Inflammatory macrophage (primary cell): ENCODE measurements around the gene ALG9.

ENCODE experiments used
- DNase-seq, 2 donors: peaks; one replicate each; pipeline ENCODE4 v3.0.0-alpha.2; 2020 to 2022

ALG9 gene

DNA sequence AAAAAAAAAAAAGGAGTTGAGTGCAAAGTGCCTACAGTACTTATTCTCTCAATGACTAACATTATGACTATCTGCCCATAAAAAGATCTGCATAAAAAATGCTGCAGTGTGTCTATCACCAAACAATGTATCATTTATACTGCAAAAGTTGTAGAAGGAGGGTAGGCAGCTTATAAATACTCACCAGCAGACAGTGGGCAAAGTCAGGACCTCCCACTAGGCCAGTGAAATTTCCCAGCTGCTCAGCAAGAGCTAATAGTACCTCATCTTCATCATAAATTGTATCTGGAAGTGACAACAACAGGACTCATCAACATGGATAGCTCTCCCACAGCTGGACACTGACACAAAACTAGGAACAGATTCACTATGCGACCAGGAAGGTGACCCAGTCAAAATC is 106.8 kb downstream of the ALG9 start:
- DNase-seq: no peak

DNA sequence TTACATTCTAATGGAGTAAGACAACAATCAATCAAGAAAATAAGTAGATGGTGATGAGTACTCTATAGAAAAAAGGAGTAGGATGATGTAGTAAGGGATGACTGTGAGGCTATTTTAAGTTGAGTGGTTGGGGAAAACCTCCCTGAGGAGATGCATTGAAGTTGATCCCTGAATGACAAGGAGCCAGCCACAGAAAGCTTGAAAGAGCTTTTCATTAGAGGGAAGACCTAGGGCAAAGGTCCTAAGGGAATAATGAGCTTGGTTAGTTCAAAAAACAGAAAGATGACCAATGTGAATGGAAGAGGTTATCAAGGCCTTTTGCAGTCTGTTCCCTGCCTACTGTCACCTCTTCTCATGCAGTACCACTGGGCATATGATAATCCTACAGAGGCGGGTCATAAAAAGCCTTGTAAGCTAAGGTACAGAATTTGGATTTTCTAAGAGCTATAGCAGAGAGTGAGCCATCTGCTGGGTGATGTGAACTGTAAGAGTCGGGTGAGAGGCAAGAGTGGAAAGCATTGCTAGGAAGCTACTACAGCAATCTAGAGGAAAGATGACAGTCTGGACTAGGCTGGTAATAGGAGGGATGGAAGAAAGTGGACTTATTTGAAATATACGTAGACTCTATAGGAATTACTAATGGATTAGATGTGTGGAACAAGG is 108.3 kb downstream of the ALG9 start:
- DNase-seq: no peak

DNA sequence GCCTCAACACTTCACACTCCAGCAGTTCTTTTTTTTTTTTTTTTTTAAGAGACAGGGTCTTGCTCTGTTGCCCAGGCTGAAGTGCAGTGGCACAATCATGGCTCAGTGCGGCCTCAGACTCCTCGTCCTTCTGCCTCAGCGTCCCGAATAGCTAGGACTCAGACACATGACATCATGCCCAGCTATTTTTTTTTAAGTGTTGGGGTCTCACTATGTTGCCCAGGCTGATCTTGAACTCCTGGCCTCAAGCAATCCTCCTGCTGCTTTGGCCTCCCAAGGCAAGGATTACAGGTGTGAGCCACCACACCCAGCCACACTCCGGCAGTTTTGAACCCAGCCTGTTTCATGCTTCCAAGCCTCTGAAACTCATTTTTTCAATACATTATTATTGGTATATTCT is 108.9 kb downstream of the ALG9 start:
- DNase-seq: no peak

DNA sequence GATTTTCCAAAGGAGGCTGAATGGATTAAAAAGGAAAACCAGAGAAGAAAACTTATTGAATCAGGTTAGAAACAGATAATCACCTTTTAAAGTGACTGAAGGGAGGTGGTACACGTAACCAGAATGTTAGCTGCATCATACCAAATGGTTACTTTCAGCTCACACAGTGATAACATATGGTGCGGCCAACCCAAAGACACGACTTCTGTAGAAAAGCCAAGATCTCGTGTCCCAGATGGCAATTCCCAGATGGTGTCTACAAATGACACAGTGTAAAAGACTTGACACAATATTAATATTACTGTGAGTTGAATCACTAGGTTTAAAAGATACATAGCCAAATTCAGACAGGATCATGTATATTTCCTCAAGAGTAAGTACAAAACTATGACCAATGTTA is 110.3 kb downstream of the ALG9 start:
- no peak for DNase-seq

DNA sequence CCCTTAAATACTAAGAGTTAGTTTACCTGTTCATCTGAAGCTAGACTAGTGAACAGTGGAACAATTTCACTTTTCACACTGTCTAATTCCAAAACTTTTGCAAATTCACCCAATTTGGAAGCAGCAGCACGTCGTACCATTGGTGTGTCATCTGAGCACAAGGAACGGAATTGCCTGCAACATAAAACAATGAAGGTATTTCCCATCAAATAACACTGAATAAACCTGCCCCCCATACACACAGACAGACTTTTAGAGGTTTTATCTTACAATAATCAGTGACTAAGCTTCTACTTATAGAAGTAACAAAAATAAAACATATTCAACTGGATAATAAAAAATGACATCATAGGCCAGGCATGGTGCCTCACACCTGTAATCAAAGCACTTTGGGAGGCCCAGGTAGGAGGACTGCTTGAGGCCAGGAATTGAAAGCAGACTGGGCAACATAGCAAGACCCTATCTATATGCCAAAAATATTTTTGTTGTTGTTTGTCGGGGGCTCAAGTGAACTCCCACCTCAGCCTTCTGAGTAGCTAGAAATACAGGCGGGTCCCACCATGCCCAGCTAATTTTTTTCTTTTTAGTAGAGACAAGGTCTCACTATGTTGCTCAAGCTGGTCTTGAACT is 111.5 kb downstream of the ALG9 start:
- no peak for DNase-seq

DNA sequence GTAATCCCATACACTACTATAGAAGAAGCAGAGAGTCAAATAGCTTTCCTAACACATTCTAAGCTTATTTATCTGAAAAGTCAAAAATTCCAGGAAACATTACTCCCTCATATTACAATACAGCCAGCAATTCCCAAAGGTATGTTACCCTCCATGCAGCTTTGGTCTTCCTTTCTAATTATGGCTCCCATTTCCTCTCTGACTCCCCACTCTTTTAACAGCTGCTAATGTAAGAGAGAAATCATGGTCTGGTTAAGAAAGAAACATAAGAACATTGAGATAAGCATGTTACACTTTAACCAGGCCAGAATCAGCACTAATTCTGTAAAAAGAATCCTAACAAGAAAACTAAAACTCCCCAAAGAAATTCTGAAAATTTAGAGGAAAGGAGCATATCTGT is 112.0 kb downstream of the ALG9 start:
- DNase-seq: no peak

DNA sequence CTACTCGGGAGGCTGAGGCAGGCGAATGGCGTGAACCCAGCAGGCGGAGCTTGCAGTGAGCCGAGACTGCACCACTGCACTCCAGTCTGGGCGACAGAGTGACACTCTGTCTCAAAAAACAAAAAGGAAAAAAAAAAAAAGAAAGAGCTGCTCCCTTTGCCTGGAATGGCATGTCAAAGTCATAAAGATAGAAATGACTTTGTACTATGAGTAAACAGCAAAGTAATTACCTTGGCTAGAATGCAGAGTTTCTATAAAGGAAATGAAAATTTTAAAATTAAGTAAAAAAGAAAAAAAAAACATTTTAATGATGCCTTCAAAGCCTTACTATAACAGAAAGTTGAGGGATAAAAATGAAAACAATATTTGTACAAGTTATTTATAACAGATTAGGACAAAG is 115.3 kb downstream of the ALG9 start:
- DNase-seq: no peak

DNA sequence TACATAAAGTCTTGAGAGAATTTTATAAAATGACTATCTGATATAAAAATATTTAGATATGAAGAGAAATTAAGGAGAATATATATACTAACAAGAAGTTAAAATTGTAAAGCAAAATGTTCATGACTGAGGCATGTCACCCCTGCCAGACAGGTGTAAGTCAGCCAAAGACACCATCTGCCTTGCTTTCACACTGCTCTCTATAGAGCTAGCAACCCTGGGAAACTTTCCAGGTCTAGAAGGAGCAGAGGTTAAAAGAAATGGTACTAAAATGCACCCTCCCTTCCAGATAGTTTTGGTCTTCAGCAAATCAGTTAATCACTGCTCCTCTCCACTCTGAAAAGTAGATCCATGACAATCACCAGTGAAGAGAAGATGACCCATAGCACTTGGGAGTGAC is 121.7 kb downstream of the ALG9 start:
- no peak for DNase-seq

DNA sequence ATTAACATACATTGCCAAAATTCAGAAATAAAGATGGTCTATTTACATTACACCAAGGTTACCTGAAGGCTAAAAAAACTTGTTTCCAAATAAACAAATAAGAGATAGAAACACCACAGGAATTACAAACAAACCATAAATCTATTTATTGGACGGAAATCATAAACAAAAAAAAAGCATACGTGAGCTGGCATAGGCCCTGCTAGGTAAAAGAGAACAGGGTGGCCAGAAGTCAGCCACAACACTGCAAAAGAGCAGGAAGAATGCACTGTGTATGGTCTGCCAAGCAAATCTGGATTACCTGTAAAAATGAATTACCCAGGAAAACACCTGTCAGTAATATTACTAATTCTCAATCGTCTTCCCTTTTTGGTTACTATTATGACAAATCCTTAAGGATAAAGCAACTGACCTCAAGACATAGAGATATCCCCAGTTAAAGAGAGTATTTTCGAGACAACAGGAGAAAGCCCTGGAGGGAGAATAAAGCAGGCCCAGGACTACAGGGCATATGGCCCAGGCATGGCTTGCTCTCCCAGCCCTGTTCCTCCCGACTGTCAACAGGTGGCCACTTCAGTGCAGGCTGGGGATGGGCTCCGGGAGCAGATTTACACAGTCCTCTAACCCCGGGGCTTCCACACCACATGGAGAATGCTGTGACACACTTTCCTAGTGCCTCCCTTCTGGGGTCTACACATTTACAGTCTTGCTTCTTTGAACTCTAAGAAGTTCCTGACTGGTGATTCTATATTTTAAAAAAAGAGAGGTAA is 123.2 kb downstream of the ALG9 start:
- DNase-seq: no peak

DNA sequence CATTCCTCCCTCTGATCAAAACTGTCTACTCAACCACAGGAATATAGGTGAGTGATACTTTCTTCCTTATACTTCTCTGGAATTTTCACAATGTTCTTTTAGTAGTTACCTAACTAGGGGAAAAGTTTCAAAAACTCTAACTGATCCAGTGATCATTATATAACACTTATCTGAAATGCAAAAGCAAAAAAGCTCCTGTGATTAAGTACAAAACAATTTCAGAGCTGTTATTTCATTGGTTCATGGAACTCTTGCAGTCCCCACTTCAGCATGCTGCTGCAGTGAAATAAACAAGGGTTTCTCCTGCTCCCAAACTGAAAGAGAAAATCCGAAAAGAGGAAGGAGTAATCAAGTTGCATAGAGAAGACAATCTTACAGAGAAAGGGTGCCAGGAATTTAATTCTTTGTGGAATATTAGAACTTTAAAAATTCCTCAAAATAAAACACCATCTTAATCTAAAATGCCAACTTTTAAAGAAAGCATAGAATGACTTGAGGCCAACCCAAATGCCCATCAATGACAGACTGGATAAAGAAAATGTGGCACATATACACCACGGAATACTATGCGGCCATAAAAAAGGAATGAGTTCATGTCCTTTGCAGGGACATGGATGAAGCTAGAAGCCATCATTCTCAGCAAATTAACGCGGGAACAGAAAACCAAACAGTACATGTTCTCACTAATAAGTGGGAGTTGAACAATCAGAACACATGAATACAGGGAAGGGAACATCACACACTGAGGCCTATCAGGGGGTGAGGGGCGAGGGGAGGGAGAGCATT is 125.5 kb downstream of the ALG9 start:
- DNase-seq: no peak

DNA sequence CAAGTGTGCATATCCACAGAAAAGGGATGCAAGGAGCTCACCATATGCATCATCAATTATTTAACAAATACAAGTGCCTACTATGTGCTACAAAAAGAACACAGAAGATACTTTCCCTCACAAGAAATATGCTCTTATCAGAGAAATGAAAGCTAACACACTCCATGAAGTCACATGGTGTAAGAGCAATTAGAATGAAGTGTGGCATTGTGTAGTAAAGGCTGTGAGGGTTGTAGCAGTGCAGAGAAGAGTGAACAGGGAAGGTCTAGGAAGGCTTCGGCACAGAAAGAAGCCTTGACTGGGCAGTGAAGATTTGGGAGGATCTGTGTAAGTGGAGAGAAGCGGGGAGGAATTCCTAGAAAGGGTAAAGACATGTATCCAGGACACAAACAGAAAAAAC is 127.7 kb downstream of the ALG9 start:
- no peak for DNase-seq

DNA sequence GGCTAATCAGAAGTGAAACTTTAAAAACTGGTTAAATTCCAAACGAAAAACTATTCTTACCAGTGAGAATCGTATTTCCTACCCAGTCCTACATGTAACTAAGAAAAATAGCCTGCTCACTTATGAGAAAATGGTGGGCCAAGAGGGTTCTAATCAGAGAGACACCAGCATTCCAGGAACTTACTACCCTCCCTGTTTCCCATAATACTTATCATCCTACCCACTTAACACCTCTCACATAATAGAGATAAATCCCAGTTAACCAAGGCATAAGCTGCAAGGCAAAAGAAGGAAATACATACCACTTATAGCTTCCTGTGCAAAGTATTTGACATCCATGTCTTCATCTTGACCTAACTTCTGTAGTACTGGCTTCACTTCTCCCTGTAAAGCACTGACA is 129.6 kb downstream of the ALG9 start:
- DNase-seq: no peak

DNA sequence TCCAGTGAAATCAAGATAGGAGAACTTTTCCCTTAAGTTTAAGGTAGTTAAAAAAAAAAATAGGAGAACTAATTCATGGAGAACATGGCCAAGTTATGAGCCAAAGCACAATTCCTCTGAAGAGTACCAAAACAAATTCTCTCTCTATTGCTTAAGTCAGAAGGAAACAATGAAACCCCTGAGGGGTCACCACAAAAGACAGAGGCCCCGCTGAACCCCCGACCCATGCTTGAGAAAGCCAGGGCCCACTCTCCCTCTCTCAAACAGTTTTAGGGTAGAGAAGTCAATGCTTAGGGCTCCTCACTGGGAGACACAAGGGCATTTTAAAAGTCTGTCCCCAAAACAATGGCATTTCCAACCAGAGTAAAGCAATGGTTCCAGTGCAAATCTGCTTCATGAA is 132.1 kb downstream of the ALG9 start:
- no peak for DNase-seq

DNA sequence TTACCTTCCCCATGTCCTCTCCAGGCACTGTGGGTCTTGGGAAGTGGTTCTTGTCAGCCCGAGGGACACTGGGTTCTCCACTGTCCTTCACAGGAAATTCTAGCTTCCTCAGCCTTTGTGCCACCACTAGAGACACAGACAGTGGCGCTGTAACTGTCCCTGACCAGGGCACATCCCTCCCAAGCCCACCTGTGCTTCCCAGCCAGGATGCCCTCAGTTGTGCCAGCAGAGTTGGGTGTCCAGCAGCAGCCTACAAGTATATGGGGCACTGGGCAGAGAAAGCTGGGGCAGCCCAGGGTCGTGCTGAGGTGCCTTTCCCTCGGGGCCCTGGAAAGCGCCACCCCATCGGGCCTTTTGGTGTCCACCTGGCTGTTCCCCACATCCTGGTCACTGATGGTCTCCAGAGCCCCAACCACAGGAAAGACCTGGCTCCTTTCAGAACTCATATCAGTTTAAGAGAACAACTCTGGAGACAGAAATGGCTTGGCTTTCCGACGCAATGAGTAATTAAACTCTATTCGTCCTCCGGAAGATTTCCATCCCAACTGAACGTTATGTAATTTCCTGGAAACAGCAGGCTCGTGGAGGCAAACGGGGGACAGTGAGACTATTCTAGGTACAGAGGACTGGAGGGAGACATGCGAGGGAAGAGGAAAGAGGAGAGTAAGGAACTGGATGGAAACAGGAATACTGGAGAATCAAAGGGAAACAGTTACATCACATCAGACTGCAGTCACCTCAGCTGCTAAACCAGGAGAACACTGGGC is 133.8 kb downstream of the ALG9 start:
- DNase-seq: no peak

DNA sequence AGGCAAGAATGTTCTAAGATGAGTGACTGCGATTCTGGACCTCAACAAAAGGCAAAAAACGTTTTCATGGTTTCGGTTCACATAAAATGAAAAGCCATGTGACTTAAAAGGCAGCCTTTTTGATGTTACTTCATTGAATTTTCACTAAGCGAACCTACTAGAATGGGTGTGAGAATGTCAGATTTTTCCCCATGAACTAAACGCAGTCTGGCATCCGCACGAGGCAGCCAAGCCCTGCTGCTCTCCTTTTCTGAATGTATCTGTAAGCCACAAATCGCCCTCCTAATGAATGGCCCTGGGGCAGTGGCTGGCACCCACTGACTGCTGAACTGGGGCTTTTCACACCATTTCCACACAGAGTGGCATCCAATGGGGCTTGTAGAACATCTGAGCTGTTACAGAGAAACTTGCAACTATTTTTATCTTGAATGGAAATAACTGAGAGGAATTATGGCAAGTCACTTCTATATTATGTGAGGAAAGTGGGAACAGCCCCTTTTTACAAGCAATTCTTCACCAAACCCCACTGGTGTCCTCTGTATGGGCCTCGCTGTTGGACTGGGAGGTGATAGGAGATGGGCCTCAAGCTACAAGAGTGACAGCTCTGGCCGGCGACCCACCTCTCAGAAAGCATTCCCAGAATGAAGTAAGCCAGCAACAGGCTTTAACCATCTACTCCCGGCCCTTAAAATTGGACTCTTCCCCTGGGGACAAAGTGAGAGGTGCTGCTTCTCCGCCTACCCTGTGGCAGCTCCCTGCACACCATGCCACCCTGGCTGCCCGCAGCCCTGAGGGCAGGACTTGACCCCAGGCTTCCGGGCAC is 134.5 kb downstream of the ALG9 start:
- DNase-seq: no peak
